Trophoblast cell (in vitro differentiated cells and primary cell): ENCODE measurements around the gene TEAD4.

ENCODE experiments used
- DNase-seq, 2 donors: peaks; one replicate each; pipeline ENCODE4 v3.0.0-alpha.2; 2016
- H2AFZ ChIP-seq: 2 replicates; pipeline ENCODE4 v1.6.1; 2013; ENCODE audit warnings: low read length, moderate library complexity, mild to moderate bottlenecking; ENCODE audit not compliant: insufficient read depth, poor library complexity
- H2AK5ac ChIP-seq: 2 replicates; pipeline ENCODE4 v1.6.1; 2013; ENCODE audit warnings: mild to moderate bottlenecking, low read length
- H2BK120ac ChIP-seq: 2 replicates; pipeline ENCODE4 v1.6.1; 2013; ENCODE audit warnings: low read length, mild to moderate bottlenecking, moderate library complexity; ENCODE audit not compliant: insufficient read depth, poor library complexity
- H2BK12ac ChIP-seq: 2 replicates; pipeline ENCODE4 v1.6.1; 2013; ENCODE audit warnings: mild to moderate bottlenecking, low read length, moderate library complexity
- H2BK5ac ChIP-seq: 2 replicates; pipeline ENCODE4 v1.6.1; 2013; ENCODE audit warnings: low read length, low read depth, moderate library complexity, mild to moderate bottlenecking; ENCODE audit not compliant: poor library complexity
- H3K14ac ChIP-seq: 2 replicates; pipeline ENCODE4 v1.6.1; 2013; ENCODE audit warnings: mild to moderate bottlenecking, low read length
- H3K18ac ChIP-seq: 2 replicates; pipeline ENCODE4 v1.6.1; 2013; ENCODE audit warnings: mild to moderate bottlenecking, low read length
- H3K23ac ChIP-seq: 2 replicates; pipeline ENCODE4 v1.6.1; 2013; ENCODE audit warnings: low read length
- H3K27ac ChIP-seq: 2 replicates; pipeline ENCODE4 v1.5.1; 2013; ENCODE audit warnings: low read depth, mild to moderate bottlenecking, inconsistent platforms, low read length, moderate library complexity
- H3K27me3 ChIP-seq: 2 replicates; pipeline ENCODE4 v1.6.1; 2013; ENCODE audit warnings: inconsistent platforms, mild to moderate bottlenecking, low read length, moderate library complexity; ENCODE audit not compliant: insufficient read depth
- H3K36me3 ChIP-seq, 2 experiments: 1 replicate in 1 of 2; 2 replicates in 1 of 2; pipeline ENCODE4 v1.6.1; 2013; ENCODE audit warnings: low read length in 2 of 2, mild to moderate bottlenecking in 2 of 2, moderate library complexity in 1 of 2; ENCODE audit not compliant: insufficient read depth in 2 of 2, control insufficient read depth in 1 of 2
- H3K4ac ChIP-seq: 2 replicates; pipeline ENCODE4 v1.6.1; 2013; ENCODE audit warnings: low read depth, mild to moderate bottlenecking, low read length, moderate library complexity
- H3K4me1 ChIP-seq, 2 experiments: 1 replicate in 1 of 2; 2 replicates in 1 of 2; pipeline ENCODE4 v1.6.1; 2013; ENCODE audit warnings: low read length in 2 of 2, mild to moderate bottlenecking in 2 of 2, moderate library complexity in 1 of 2; ENCODE audit not compliant: insufficient read depth in 2 of 2, control insufficient read depth in 1 of 2
- H3K4me2 ChIP-seq: 2 replicates; pipeline ENCODE4 v1.6.1; 2013; ENCODE audit warnings: inconsistent platforms, mild to moderate bottlenecking, low read length, moderate library complexity
- H3K4me3 ChIP-seq: 2 replicates; pipeline ENCODE4 v1.5.1; 2013; ENCODE audit warnings: mild to moderate bottlenecking, low read depth, low read length, inconsistent platforms
- H3K79me1 ChIP-seq: one replicate; pipeline ENCODE4 v1.6.1; 2013; ENCODE audit warnings: low read length
- H3K79me2 ChIP-seq: 2 replicates; pipeline ENCODE4 v1.6.1; 2013; ENCODE audit warnings: low read length, mild to moderate bottlenecking; ENCODE audit not compliant: control insufficient read depth, insufficient read depth, poor library complexity
- H3K9ac ChIP-seq: 2 replicates; pipeline ENCODE4 v1.6.1; 2013; ENCODE audit warnings: mild to moderate bottlenecking, low read length
- H3K9me3 ChIP-seq: 2 replicates; pipeline ENCODE4 v1.6.1; 2013; ENCODE audit warnings: low read depth, mild to moderate bottlenecking, control low read depth, inconsistent platforms, low read length; ENCODE audit not compliant: insufficient read depth
- H4K12ac ChIP-seq: 2 replicates; pipeline ENCODE4 v1.6.1; 2013; ENCODE audit warnings: low read depth, mild to moderate bottlenecking, low read length, moderate library complexity
- H4K8ac ChIP-seq: 2 replicates; pipeline ENCODE4 v1.6.1; 2013; ENCODE audit warnings: low read depth, mild to moderate bottlenecking, low read length, moderate library complexity
- H4K91ac ChIP-seq: one replicate; pipeline ENCODE4 v1.6.1; 2013; ENCODE audit warnings: low read depth, mild to moderate bottlenecking, low read length, moderate library complexity
- WGBS: extraction: QIAGEN DNeasy Blood & Tissue Kit; methylation state at CpG from one replicate; pipeline ENCODE4 v1.1.7; 2013; ENCODE audit warnings: missing lambda C conversion rate; ENCODE audit not compliant: insufficient read length, insufficient coverage; ENCODE audit errors: extremely low coverage; 5-methylcytosine and 5-hydroxymethylcytosine counted together

The TEAD4 gene

DNA sequence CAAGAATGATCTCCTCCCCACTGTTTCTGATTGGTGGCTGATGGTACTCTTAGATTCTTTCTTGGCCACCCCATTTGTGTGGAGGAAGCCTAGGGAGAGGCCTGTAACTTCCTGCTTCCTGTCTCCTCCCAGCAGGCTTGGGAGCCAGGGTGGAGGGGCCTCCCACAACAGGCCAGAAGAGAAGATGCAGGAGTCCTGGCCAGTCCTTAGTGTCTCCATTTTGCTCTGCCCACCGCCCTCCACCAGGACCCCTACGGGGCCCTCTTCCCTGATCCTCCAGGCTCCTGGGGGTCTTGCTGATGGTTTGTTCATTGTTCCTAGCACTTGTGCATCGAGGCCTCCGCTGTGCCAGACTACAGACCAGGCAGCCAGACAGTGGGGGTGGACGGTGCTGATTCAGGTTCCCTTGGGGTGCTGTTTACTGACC lies 124.7 kb downstream of the TEAD4 start:
- Histone ChIP-seq H4K91ac (no peak overlapping the region), H2BK120ac (no peak overlapping the region), H4K12ac (no peak overlapping the region), H2BK5ac (no peak overlapping the region), H3K27ac (no peak overlapping the region), H3K23ac (no peak overlapping the region), H3K18ac (no peak overlapping the region), H3K4me2 (no peak overlapping the region), H2AFZ (no peak overlapping the region), H2BK12ac (no peak overlapping the region), H2AK5ac (no peak overlapping the region), H3K36me3 (peaks cover 0 to 7% of the 10 kb centered on the region in 2 experiments), H3K79me2 (no peaks in the 10 kb centered on the region), H3K14ac (no peak overlapping the region), H3K4me1 (peaks cover 0 to 3% of the 10 kb centered on the region in 2 experiments), H3K9ac (no peak overlapping the region), H3K9me3 (peaks cover 2% of the 10 kb centered on the region), H3K4me3 (no peak overlapping the region), H3K4ac (no peak overlapping the region), H4K8ac (peak overlapping the region; percentile 41), H3K79me1 (no peaks in the 10 kb centered on the region), H3K27me3 (no peaks in the 10 kb centered on the region)
- no peak for DNase-seq
- no CpG with 5 or more reads among the region's 5 CpGs for WGBS

DNA sequence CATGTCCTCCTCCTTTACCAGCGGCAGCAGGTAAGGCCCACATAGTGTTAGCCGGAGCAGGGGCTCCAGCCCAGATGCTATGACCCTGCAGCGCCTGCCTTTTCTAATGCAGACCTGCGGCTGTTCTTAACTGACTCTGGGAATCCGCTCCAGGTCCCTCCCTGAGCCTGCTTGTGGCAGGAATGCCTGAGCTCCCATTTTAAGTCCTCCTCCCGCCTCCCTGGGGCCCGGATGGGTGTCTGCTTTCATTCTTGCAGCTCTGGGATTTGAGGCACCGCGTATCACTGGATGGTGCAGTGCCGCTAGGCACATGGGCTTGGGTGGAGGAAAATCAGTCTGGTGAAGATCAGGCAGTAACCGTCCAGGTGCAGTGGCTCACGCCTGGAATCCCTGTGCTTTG lies 125.5 kb downstream of the TEAD4 start:
- no peak overlapping the region for H3K4ac ChIP-seq
- H3K4me2 ChIP-seq: no peak overlapping the region
- H3K36me3 ChIP-seq: peaks cover 0 to 7% of the 10 kb centered on the region in 2 experiments
- H3K9ac ChIP-seq: no peak overlapping the region
- peaks cover 2% of the 10 kb centered on the region for H3K9me3 ChIP-seq
- no peaks in the 10 kb centered on the region for H3K27me3 ChIP-seq
- H3K4me3 ChIP-seq: no peak overlapping the region
- H3K27ac ChIP-seq: no peak overlapping the region
- no peak overlapping the region for H4K12ac ChIP-seq
- H2BK12ac ChIP-seq: no peak overlapping the region
- H3K14ac ChIP-seq: no peak overlapping the region
- no peak overlapping the region for H2AFZ ChIP-seq
- H4K91ac ChIP-seq: no peak overlapping the region
- H3K18ac ChIP-seq: no peak overlapping the region
- H2BK120ac ChIP-seq: no peak overlapping the region
- H3K23ac ChIP-seq: no peak overlapping the region
- H3K79me2 ChIP-seq: no peaks in the 10 kb centered on the region
- H2AK5ac ChIP-seq: no peak overlapping the region
- no peak overlapping the region for H4K8ac ChIP-seq
- no peak for DNase-seq
- no peaks in the 10 kb centered on the region for H3K79me1 ChIP-seq
- H3K4me1 ChIP-seq: peaks cover 0 to 3% of the 10 kb centered on the region in 2 experiments
- H2BK5ac ChIP-seq: no peak overlapping the region
- WGBS: no CpG with 5 or more reads among the region's 12 CpGs

DNA sequence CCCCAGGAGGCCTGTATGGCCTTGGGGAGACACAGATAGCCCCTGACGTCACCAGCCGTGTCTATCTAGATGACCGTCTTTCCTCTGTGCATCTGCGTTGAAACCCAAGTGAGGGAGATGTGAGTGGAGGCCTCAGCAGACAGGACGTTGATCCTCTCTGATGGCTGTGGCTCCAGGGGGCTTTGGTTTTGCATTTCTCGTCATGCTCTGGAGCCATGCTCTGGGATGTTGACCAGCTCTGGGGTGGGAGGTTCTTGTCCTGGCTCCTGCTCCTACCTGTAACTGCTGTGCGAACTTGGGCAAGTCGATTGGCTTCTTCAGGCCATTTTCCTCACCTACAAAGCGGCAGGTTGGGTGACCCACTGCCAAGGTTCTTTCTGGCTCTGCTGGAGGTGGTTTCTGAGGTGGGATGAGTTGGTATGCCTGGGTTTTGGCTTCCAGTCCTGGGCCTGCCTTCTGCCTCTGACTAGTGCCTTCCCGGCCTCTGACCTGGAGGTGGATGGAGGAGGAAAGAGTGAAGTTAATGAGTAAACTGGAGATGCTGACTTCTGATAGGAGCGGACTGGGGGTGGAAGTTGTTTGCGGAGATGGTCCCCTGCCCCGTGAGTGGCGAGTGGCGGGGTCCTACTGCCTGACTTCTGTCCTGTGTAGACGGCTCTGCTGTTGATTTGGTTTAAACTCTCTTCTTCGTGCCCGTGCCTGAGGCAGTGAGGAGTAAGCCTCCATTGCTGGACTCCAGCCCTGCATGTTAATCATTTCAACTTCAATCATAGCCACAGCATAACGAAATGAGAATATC lies 126.3 kb downstream of the TEAD4 start:
- H2AK5ac ChIP-seq: no peak overlapping the region
- no peaks in the 10 kb centered on the region for H3K79me1 ChIP-seq
- H3K79me2 ChIP-seq: no peaks in the 10 kb centered on the region
- H3K18ac ChIP-seq: no peak overlapping the region
- H4K8ac ChIP-seq: no peak overlapping the region
- no peak overlapping the region for H2BK5ac ChIP-seq
- H3K4me3 ChIP-seq: no peak overlapping the region
- H3K4ac ChIP-seq: no peak overlapping the region
- H3K9me3 ChIP-seq: peaks cover 2% of the 10 kb centered on the region
- H2AFZ ChIP-seq: no peak overlapping the region
- peaks cover 2 to 7% of the 10 kb centered on the region in 2 experiments for H3K36me3 ChIP-seq
- no peak overlapping the region for H3K9ac ChIP-seq
- H3K14ac ChIP-seq: no peak overlapping the region
- H4K12ac ChIP-seq: no peak overlapping the region
- no peak overlapping the region for H4K91ac ChIP-seq
- no peak for DNase-seq
- H3K27me3 ChIP-seq: no peaks in the 10 kb centered on the region
- WGBS: no CpG with 5 or more reads among the region's 19 CpGs
- peaks cover 0 to 3% of the 10 kb centered on the region in 2 experiments for H3K4me1 ChIP-seq
- H2BK12ac ChIP-seq: no peak overlapping the region
- no peak overlapping the region for H3K27ac ChIP-seq
- no peak overlapping the region for H2BK120ac ChIP-seq
- H3K23ac ChIP-seq: no peak overlapping the region
- H3K4me2 ChIP-seq: no peak overlapping the region

DNA sequence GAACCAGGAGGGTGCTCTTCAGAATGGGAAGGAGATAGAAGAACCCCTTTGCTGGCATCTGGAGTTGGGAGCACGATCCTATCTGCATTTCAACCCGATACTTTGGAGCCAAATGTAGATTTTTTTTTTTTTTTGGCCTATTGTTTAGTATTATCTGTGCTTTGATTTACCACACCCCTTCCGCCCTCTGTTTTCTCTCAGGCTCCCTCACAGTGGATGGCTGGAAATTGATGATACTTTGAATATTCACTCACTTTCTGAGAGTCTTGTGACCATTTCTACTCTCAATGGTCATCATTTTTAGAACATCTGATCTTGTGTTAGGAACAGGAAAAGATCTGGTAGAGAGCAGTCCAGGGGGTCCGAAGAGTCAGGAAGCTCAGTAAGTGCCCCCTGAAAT lies 127.0 kb downstream of the TEAD4 start:
- Histone ChIP-seq H3K27ac (no peak overlapping the region), H3K14ac (no peak overlapping the region), H3K27me3 (no peaks in the 10 kb centered on the region), H2BK5ac (no peak overlapping the region), H2AK5ac (no peak overlapping the region), H3K4me2 (no peak overlapping the region), H4K8ac (no peak overlapping the region), H3K36me3 (peaks cover 2 to 7% of the 10 kb centered on the region in 2 experiments), H3K9me3 (peaks cover 2% of the 10 kb centered on the region), H3K23ac (no peak overlapping the region), H2AFZ (no peak overlapping the region), H3K18ac (no peak overlapping the region), H2BK120ac (no peak overlapping the region), H3K4me1 (peaks cover 0 to 3% of the 10 kb centered on the region in 2 experiments), H3K79me2 (no peaks in the 10 kb centered on the region), H3K4ac (no peak overlapping the region), H2BK12ac (no peak overlapping the region), H4K12ac (no peak overlapping the region), H3K79me1 (no peaks in the 10 kb centered on the region), H3K9ac (no peak overlapping the region), H4K91ac (no peak overlapping the region), H3K4me3 (no peak overlapping the region)
- no CpG with 5 or more reads among the region's 4 CpGs for WGBS
- DNase-seq: no peak
